ENCODE measurements around the gene SLC25A15. TPM values are rescaled to one million over a fixed set of nuclear protein-coding genes. Genes with fewer than 3 reads are reported as not detected.

The SLC25A15 gene
- total RNA-seq, 1 experiment from 2014 or later = 24.5 TPM

GRCh38 chr13:40770934-40771618 is 18.3 kb upstream of the SLC25A15 start, which contains the start of gene MRPS31 (continued):
- TF ChIP-seq, protein P1, sequence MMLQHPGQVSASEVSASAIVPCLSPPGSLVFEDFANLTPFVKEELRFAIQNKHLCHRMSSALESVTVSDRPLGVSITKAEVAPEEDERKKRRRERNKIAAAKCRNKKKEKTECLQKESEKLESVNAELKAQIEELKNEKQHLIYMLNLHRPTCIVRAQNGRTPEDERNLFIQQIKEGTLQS (IDR thresholded peaks at IDR 0.05) = no peak
- no peak for TF ChIP-seq FOSL1 (IDR thresholded peaks at IDR 0.05; ENCODE audit: low read depth)
- peak; percentile 84 for TF ChIP-seq SP1 (IDR thresholded peaks at IDR 0.05; ENCODE audit: low read depth)
- TF ChIP-seq ELF1 (IDR thresholded peaks at IDR 0.05; ENCODE audit: borderline replicate concordance, low read depth) = peak; percentile 69

GRCh38 chr13:40772765-40773473 is 16.5 kb upstream of the SLC25A15 start:
- Histone ChIP-seq H3K4me1 (ENCODE audit: control insufficient read depth in 1 of 2, insufficient read depth in 2 of 2, low read length in 2 of 2) (peaks cover 7 to 27% of the 10 kb centered on the region in 2 experiments; a peak in 3 of 4 replicates), H3K27ac (ENCODE audit: low read depth, low read length) (no peak overlapping the region), H3K9ac (ENCODE audit: low read length) (no peak overlapping the region), H3K9me3 (ENCODE audit: control insufficient read depth in 1 of 2, insufficient read depth in 1 of 2, low read depth in 1 of 2, low read length in 2 of 2) (no peaks in the 10 kb centered on the region), H3K36me3 (ENCODE audit: control insufficient read depth in 1 of 2, insufficient read depth in 2 of 2, low read length in 2 of 2) (no peaks in the 10 kb centered on the region), H3K79me2 (ENCODE audit: insufficient read depth, low read length) (peaks cover 17% of the 10 kb centered on the region), H3K4me2 (ENCODE audit: low read length) (no peak overlapping the region), H2AFZ (ENCODE audit: low read depth, low read length, poor library complexity, severe bottlenecking) (peak overlapping the region; percentile 86), H4K20me1 (ENCODE audit: insufficient read depth) (no peaks in the 10 kb centered on the region), H3K9me2 (ENCODE audit: insufficient read depth) (no peaks in the 10 kb centered on the region), H3K27me3 (ENCODE audit: insufficient read depth, low read length) (no peaks in the 10 kb centered on the region), H3K4me3 (replicated peaks in 1 of 2; ENCODE audit: low read depth in 1 of 2, low read length in 2 of 2) (no peak overlapping the region)
- ATAC-seq = no peak
- ChIA-PET RAD21 (ENCODE audit: low non-redundant PET in 1 of 2, low total read pairs in 2 of 2, uncharacterized antibody in 2 of 2, unreplicated experiment in 2 of 2) (interaction anchor here in 1 of 2 experiments (0.6 kb wide), 1 partner anchor 15 kb away, joined by 4 read pairs; no protein-coding TSS in a partner anchor), POLR2A (no interaction called here), CTCF (no interaction called here)
- intact Hi-C loops (cut with micrococcal nuclease) = loop anchor here (10.0 kb wide), 1 partner anchor 222 kb away; no protein-coding TSS in a partner anchor
- TF ChIP-seq JUND (IDR thresholded peaks at IDR 0.05) (no peak), EGR1 (IDR thresholded peaks at IDR 0.05; ENCODE audit: low read depth) (no peak)
- BruUV-seq (replicated peaks) = no TSS peak
- DNase-seq (ENCODE audit: low read depth, low spot score) = no peak

DNA sequence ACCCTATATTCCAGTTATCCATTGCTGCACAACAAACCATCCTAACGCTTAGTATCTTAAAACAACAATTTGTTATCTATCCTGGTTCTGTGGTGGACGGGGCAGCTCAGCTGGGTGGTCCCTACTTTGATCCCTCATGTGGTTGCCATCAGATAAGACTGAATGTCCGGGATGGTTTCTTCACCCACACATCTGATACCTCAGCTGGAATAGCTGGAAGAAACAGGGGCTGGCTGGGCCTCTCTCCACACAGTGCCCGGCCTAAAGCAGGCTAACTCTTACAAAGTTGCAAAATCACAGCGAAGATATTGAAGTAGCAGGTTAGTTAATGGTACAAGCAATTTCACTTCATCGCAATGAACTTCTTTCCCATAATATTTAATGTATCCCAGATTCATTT is 14.7 kb upstream of the SLC25A15 start:
- POLR2A ChIA-PET = no interaction called here
- no peak overlapping the region for H3K4me2 ChIP-seq (ENCODE audit: low read length)
- TF ChIP-seq CBX3 (IDR thresholded peaks at IDR 0.05; ENCODE audit: low read depth) = no peak
- TF ChIP-seq, protein P1 (IDR thresholded peaks at IDR 0.05) = no peak
- no peak for TF ChIP-seq ZNF274 (IDR thresholded peaks at IDR 0.05; ENCODE audit: low read depth, low read length)
- no peak for TF ChIP-seq ZFX (IDR thresholded peaks at IDR 0.05)
- no peak for TF ChIP-seq POLR2AphosphoS5 (IDR thresholded peaks at IDR 0.05; ENCODE audit: low read depth, low read length)
- TF ChIP-seq, protein P2, sequence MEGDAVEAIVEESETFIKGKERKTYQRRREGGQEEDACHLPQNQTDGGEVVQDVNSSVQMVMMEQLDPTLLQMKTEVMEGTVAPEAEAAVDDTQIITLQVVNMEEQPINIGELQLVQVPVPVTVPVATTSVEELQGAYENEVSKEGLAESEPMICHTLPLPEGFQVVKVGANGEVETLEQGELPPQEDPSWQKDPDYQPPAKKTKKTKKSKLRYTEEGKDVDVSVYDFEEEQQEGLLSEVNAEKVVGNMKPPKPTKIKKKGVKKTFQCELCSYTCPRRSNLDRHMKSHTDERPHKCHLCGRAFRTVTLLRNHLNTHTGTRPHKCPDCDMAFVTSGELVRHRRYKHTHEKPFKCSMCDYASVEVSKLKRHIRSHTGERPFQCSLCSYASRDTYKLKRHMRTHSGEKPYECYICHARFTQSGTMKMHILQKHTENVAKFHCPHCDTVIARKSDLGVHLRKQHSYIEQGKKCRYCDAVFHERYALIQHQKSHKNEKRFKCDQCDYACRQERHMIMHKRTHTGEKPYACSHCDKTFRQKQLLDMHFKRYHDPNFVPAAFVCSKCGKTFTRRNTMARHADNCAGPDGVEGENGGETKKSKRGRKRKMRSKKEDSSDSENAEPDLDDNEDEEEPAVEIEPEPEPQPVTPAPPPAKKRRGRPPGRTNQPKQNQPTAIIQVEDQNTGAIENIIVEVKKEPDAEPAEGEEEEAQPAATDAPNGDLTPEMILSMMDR (IDR thresholded peaks at IDR 0.05 in 2 of 3, conservative IDR thresholded peaks at IDR 0.05 in 1 of 3; ENCODE audit: borderline replicate concordance in 1 of 3, insufficient read depth in 1 of 3, low read depth in 2 of 3, low read length in 2 of 3) = no peak
- TF ChIP-seq MAX (IDR thresholded peaks at IDR 0.05) = no peak
- no peak for TF ChIP-seq SP1 (IDR thresholded peaks at IDR 0.05; ENCODE audit: low read depth)
- no peak for TF ChIP-seq SRF (IDR thresholded peaks at IDR 0.05; ENCODE audit: low read depth)
- TF ChIP-seq YY1 (IDR thresholded peaks at IDR 0.05; ENCODE audit: extremely low read depth, insufficient replicate concordance, low read depth, low read length) = no peak
- no peak for TF ChIP-seq JUND (IDR thresholded peaks at IDR 0.05)
- TF ChIP-seq EGR1 (IDR thresholded peaks at IDR 0.05; ENCODE audit: low read depth) = no peak

More for the DNA sequence above, 14.7 kb upstream of the SLC25A15 start:
- peaks cover 13% of the 10 kb centered on the region for H3K79me2 ChIP-seq (ENCODE audit: insufficient read depth, low read length)
- no peaks in the 10 kb centered on the region for H4K20me1 ChIP-seq (ENCODE audit: insufficient read depth)
- ChIA-PET RAD21 (ENCODE audit: low non-redundant PET in 1 of 2, low total read pairs in 2 of 2, uncharacterized antibody in 2 of 2, unreplicated experiment in 2 of 2) (no interaction called here), CTCF (no interaction called here)
- no peaks in the 10 kb centered on the region for H3K9me2 ChIP-seq (ENCODE audit: insufficient read depth)
- no peak overlapping the region for H3K27ac ChIP-seq (ENCODE audit: low read depth, low read length)
- H2AFZ ChIP-seq (ENCODE audit: low read depth, low read length, poor library complexity, severe bottlenecking) = no peak overlapping the region
- intact Hi-C loops (cut with micrococcal nuclease) = loop anchor here (5.0 to 10.0 kb wide), 3 partner anchors 220 to 1087 kb away; no protein-coding TSS in a partner anchor
- no peaks in the 10 kb centered on the region for H3K27me3 ChIP-seq (ENCODE audit: insufficient read depth, low read length)
- peaks cover 4 to 25% of the 10 kb centered on the region in 2 experiments; a peak in 3 of 4 replicates for H3K4me1 ChIP-seq (ENCODE audit: control insufficient read depth in 1 of 2, insufficient read depth in 2 of 2, low read length in 2 of 2)
- no peak for DNase-seq (ENCODE audit: low read depth, low spot score)
- no peak overlapping the region for H3K9ac ChIP-seq (ENCODE audit: low read length)
- no peak overlapping the region for H3K4me3 ChIP-seq (replicated peaks in 1 of 2; ENCODE audit: low read depth in 1 of 2, low read length in 2 of 2)
- ATAC-seq = no peak
- H3K36me3 ChIP-seq (ENCODE audit: control insufficient read depth in 1 of 2, insufficient read depth in 2 of 2, low read length in 2 of 2) = no peaks in the 10 kb centered on the region
- no TSS peak for BruUV-seq (replicated peaks)
- no peaks in the 10 kb centered on the region for H3K9me3 ChIP-seq (ENCODE audit: control insufficient read depth in 1 of 2, insufficient read depth in 1 of 2, low read depth in 1 of 2, low read length in 2 of 2)

Data from HCT116 (cell line).